ENCODE data around the gene PLEKHA4.
"Not testable (repeated sequence)": the region's sequence is repeated elsewhere in the genome, so short reads cannot be mapped to it uniquely, and the experiment has no call there.

The PLEKHA4 gene
- 1.3 to 4.6 (median 2.4) reads per million in 9 experiments for total RNA-seq

GRCh38 chr19:48868114-48868886 is at the start of gene PLEKHA4:
PLEKHA4 (minus strand) TSS chr19:48868617; CDS start chr19:48867620, 997 bp downstream.
- H3K36me3 Mint-ChIP-seq (ENCODE audit: insufficient read depth): peaks cover 24% of the 10 kb centered on the region
- H3K27ac Mint-ChIP-seq: no peak within 1 kb of the TSS
- peaks cover 13 to 15% of the 10 kb centered on the region in 2 donors for H3K4me1 Mint-ChIP-seq (ENCODE audit: low read depth in 2 of 2)
- DNase-seq (no peak), ATAC-seq (replicated peaks) (no peak)
- peaks cover 10 to 15% of the 10 kb centered on the region in 2 donors for H3K27me3 Mint-ChIP-seq
- no peaks in the 10 kb centered on the region for H3K9me3 Mint-ChIP-seq
- no peak within 1 kb of the TSS for H3K4me3 Mint-ChIP-seq

- DNase-seq: no peak
- ATAC-seq (replicated peaks): no peak
- H3K9me3 Mint-ChIP-seq: no peaks in the 10 kb centered on the region
- H3K27me3 Mint-ChIP-seq: no peaks in the 10 kb centered on the region
- peak overlapping the region; percentile 38 to 53 for H3K27ac Mint-ChIP-seq
- peaks cover 53% of the 10 kb centered on the region for H3K36me3 Mint-ChIP-seq (ENCODE audit: insufficient read depth)
- no peak overlapping the region for H3K4me3 Mint-ChIP-seq
- H3K4me1 Mint-ChIP-seq (ENCODE audit: low read depth in 2 of 2): peaks cover 3 to 4% of the 10 kb centered on the region in 2 donors
Observed at GRCh38 chr19:48918071-48918470, 49.7 kb upstream of the PLEKHA4 start.

- H3K9me3 Mint-ChIP-seq: no peaks in the 10 kb centered on the region
Observed at GRCh38 chr19:48915757-48916156, 47.3 kb upstream of the PLEKHA4 start.

GRCh38 chr19:48914181-48914580 is 45.8 kb upstream of the PLEKHA4 start:
- Mint-ChIP-seq H3K27me3 (no peaks in the 10 kb centered on the region), H3K4me3 (no peak overlapping the region), H3K36me3 (ENCODE audit: insufficient read depth) (peaks cover 76% of the 10 kb centered on the region), H3K27ac (no peak overlapping the region), H3K4me1 (ENCODE audit: low read depth in 2 of 2) (peaks cover 3 to 4% of the 10 kb centered on the region in 2 donors), H3K9me3 (no peaks in the 10 kb centered on the region)
- ATAC-seq (replicated peaks): no peak
- DNase-seq: no peak

More at GRCh38 chr19:48915757-48916156, 47.3 kb upstream of the PLEKHA4 start:
- no peak overlapping the region for H3K27ac Mint-ChIP-seq
- peaks cover 65% of the 10 kb centered on the region for H3K36me3 Mint-ChIP-seq (ENCODE audit: insufficient read depth)
- ATAC-seq (replicated peaks): no peak
- H3K4me3 Mint-ChIP-seq: no peak overlapping the region
- peaks cover 3 to 4% of the 10 kb centered on the region in 2 donors for H3K4me1 Mint-ChIP-seq (ENCODE audit: low read depth in 2 of 2)
- DNase-seq: no peak
- no peaks in the 10 kb centered on the region for H3K27me3 Mint-ChIP-seq

GRCh38 chr19:48913114-48913889 is 44.9 kb upstream of the PLEKHA4 start:
- H3K27ac Mint-ChIP-seq: peak overlapping the region in 1 of 2 donors; percentile 68
- no peaks in the 10 kb centered on the region for H3K9me3 Mint-ChIP-seq
- DNase-seq (peak in 2 of 3 experiments; percentile 22 to 25), ATAC-seq (replicated peaks) (peak; percentile 67)
- peaks cover 80% of the 10 kb centered on the region for H3K36me3 Mint-ChIP-seq (ENCODE audit: insufficient read depth)
- peaks cover 3 to 4% of the 10 kb centered on the region in 2 donors for H3K4me1 Mint-ChIP-seq (ENCODE audit: low read depth in 2 of 2)
- no peak overlapping the region for H3K4me3 Mint-ChIP-seq
- no peaks in the 10 kb centered on the region for H3K27me3 Mint-ChIP-seq

GRCh38 chr19:48910803-48911202 is 42.4 kb upstream of the PLEKHA4 start:
- Mint-ChIP-seq H3K4me3 (no peak overlapping the region), H3K27me3 (no peaks in the 10 kb centered on the region), H3K36me3 (ENCODE audit: insufficient read depth) (peaks cover 90% of the 10 kb centered on the region), H3K9me3 (no peaks in the 10 kb centered on the region), H3K4me1 (ENCODE audit: low read depth in 2 of 2) (peaks cover 2 to 3% of the 10 kb centered on the region in 2 donors), H3K27ac (no peak overlapping the region)
- DNase-seq (no peak), ATAC-seq (replicated peaks) (no peak)

- H3K27me3 Mint-ChIP-seq; ATAC-seq (replicated peaks); DNase-seq; H3K27ac Mint-ChIP-seq; H3K4me3 Mint-ChIP-seq; H3K4me1 Mint-ChIP-seq (ENCODE audit: low read depth in 2 of 2); H3K9me3 Mint-ChIP-seq: not testable (repeated sequence)
- peaks cover 88% of the 10 kb centered on the region for H3K36me3 Mint-ChIP-seq (ENCODE audit: insufficient read depth)
Observed at GRCh38 chr19:48909424-48910077, 41.1 kb upstream of the PLEKHA4 start.

- H3K36me3 Mint-ChIP-seq (ENCODE audit: insufficient read depth): peaks cover 73% of the 10 kb centered on the region
- ATAC-seq (replicated peaks) (no peak), DNase-seq (no peak)
- no peaks in the 10 kb centered on the region for H3K27me3 Mint-ChIP-seq
- H3K4me3 Mint-ChIP-seq: no peak overlapping the region
- peaks cover under 1 to 4% of the 10 kb centered on the region in 2 donors for H3K4me1 Mint-ChIP-seq (ENCODE audit: low read depth in 2 of 2)
- H3K27ac Mint-ChIP-seq: peak overlapping the region in 1 of 2 donors; percentile 51
- no peaks in the 10 kb centered on the region for H3K9me3 Mint-ChIP-seq
Observed at GRCh38 chr19:48907671-48908070, 39.3 kb upstream of the PLEKHA4 start.

- H3K4me1 Mint-ChIP-seq (ENCODE audit: low read depth in 2 of 2): peaks cover 5 to 12% of the 10 kb centered on the region in 2 donors
- H3K9me3 Mint-ChIP-seq: no peaks in the 10 kb centered on the region
- ATAC-seq (replicated peaks) (no peak), DNase-seq (no peak)
- H3K27ac Mint-ChIP-seq: no peak overlapping the region
- no peak overlapping the region for H3K4me3 Mint-ChIP-seq
- peaks cover 66% of the 10 kb centered on the region for H3K36me3 Mint-ChIP-seq (ENCODE audit: insufficient read depth)
- no peaks in the 10 kb centered on the region for H3K27me3 Mint-ChIP-seq
Observed at GRCh38 chr19:48906324-48906723, 37.9 kb upstream of the PLEKHA4 start.

- Mint-ChIP-seq H3K36me3 (ENCODE audit: insufficient read depth) (peaks cover 59% of the 10 kb centered on the region), H3K4me1 (ENCODE audit: low read depth in 2 of 2) (peaks cover 11 to 17% of the 10 kb centered on the region in 2 donors), H3K4me3 (no peak overlapping the region), H3K9me3 (no peaks in the 10 kb centered on the region), H3K27ac (no peak overlapping the region), H3K27me3 (no peaks in the 10 kb centered on the region)
- ATAC-seq (replicated peaks): no peak
- no peak for DNase-seq
Observed at GRCh38 chr19:48905664-48906063, 37.2 kb upstream of the PLEKHA4 start.

GRCh38 chr19:48903788-48904187 is 35.4 kb upstream of the PLEKHA4 start:
- Mint-ChIP-seq H3K4me1 (ENCODE audit: low read depth in 2 of 2) (peaks cover 20 to 30% of the 10 kb centered on the region in 2 donors), H3K36me3 (ENCODE audit: insufficient read depth) (peaks cover 43% of the 10 kb centered on the region)
- not testable (repeated sequence) for H3K27ac Mint-ChIP-seq; DNase-seq; ATAC-seq (replicated peaks); H3K4me3 Mint-ChIP-seq; H3K27me3 Mint-ChIP-seq; H3K9me3 Mint-ChIP-seq

GRCh38 chr19:48902291-48902690 is 33.9 kb upstream of the PLEKHA4 start:
- H3K27ac Mint-ChIP-seq: peak overlapping the region in 1 of 2 donors; percentile 26
- H3K4me1 Mint-ChIP-seq (ENCODE audit: low read depth in 2 of 2): peaks cover 20 to 27% of the 10 kb centered on the region in 2 donors

More at GRCh38 chr19:48902291-48902690, 33.9 kb upstream of the PLEKHA4 start:
- ATAC-seq (replicated peaks); H3K27me3 Mint-ChIP-seq; H3K9me3 Mint-ChIP-seq; DNase-seq: not testable (repeated sequence)
- Mint-ChIP-seq H3K4me3 (peak overlapping the region in 1 of 2 donors; percentile 34), H3K36me3 (ENCODE audit: insufficient read depth) (peaks cover 32% of the 10 kb centered on the region)

Data from effector memory CD8-positive, alpha-beta T cell (primary cell).